Brain microvascular endothelial cell (primary cell): ENCODE measurements around the gene GCSAM.

Experiments used
- DNase-seq: peaks from one replicate; pipeline ENCODE4 v3.0.0-alpha.2; 2020
- H3K27ac ChIP-seq: fragments of 250-450 bp; sonication (Bioruptor Pico); 2 replicates; pipeline ENCODE4 v1.5.1; 2020; ENCODE audit warnings: mild to moderate bottlenecking, moderate library complexity
- H3K27me3 ChIP-seq: fragments of 250-450 bp; sonication (Bioruptor Pico); replicated peaks from 2 replicates; pipeline ENCODE4 v1.5.1; 2020; ENCODE audit warnings: mild to moderate bottlenecking
- H3K36me3 ChIP-seq: fragments of 250-450 bp; sonication (Bioruptor Pico); replicated peaks from 2 replicates; pipeline ENCODE4 v1.5.1; 2020; ENCODE audit warnings: mild to moderate bottlenecking
- H3K4me3 ChIP-seq: 2 replicates; pipeline ENCODE4 v1.5.1; 2011; ENCODE audit warnings: low read depth, mild to moderate bottlenecking, control low read depth, low read length, moderate library complexity
- in situ Hi-C: cut with HindIII; loops from 2 replicates; pipeline ENCODE4 v1.10.0; 2017; ENCODE audit warnings: low sequenced_read_pairs, low pct_ligation_motif_present
- TF ChIP-seq, protein P1 (sequence below): IDR thresholded peaks from 2 replicates; pipeline ENCODE4 v1.5.1; 2011; ENCODE audit warnings: low read depth, mild to moderate bottlenecking, moderate library complexity, low read length, control low read depth, inconsistent platforms; ENCODE audit errors: missing control alignments

GCSAM gene

DNA sequence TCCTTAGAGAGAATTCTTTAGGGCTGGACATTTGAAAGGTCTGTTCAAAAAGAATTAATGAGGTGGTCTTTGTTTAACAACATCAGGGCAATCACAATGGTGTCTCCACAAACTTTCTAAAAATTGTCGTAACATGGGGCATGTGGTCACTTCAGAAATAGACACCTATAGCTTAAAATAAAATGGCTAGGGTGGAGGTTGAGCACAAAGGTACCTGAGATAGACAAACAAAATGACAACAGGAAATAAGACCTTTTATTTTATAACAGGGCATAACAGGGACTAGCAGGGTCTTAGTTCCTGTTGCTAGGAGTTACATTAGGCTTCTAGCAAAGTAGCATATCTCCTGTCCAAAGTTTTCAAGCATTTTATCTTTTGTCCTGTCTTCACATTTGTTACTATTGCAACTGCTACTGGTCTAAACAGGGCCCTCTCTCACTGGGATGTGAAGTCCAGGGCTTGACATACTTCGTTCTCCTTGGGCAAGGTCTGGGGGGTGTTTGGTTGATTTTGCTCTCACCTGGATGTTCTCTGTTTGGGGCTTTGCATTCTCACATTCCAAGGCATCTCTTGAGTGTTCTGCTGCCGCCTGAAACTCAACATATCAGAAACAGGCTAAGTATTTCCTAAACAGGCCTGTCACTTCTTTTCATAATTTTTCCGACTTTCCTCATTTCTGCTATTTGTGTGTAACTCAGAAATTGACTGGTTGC is 3.0 kb downstream of the GCSAM start:
- Histone ChIP-seq H3K27me3 (no peaks in the 10 kb centered on the region), H3K27ac (no peak overlapping the region), H3K36me3 (no peaks in the 10 kb centered on the region), H3K4me3 (no peak overlapping the region)
- in situ Hi-C loops = no loop called here
- no peak for DNase-seq
- TF ChIP-seq, protein P1, sequence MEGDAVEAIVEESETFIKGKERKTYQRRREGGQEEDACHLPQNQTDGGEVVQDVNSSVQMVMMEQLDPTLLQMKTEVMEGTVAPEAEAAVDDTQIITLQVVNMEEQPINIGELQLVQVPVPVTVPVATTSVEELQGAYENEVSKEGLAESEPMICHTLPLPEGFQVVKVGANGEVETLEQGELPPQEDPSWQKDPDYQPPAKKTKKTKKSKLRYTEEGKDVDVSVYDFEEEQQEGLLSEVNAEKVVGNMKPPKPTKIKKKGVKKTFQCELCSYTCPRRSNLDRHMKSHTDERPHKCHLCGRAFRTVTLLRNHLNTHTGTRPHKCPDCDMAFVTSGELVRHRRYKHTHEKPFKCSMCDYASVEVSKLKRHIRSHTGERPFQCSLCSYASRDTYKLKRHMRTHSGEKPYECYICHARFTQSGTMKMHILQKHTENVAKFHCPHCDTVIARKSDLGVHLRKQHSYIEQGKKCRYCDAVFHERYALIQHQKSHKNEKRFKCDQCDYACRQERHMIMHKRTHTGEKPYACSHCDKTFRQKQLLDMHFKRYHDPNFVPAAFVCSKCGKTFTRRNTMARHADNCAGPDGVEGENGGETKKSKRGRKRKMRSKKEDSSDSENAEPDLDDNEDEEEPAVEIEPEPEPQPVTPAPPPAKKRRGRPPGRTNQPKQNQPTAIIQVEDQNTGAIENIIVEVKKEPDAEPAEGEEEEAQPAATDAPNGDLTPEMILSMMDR = no peak

DNA sequence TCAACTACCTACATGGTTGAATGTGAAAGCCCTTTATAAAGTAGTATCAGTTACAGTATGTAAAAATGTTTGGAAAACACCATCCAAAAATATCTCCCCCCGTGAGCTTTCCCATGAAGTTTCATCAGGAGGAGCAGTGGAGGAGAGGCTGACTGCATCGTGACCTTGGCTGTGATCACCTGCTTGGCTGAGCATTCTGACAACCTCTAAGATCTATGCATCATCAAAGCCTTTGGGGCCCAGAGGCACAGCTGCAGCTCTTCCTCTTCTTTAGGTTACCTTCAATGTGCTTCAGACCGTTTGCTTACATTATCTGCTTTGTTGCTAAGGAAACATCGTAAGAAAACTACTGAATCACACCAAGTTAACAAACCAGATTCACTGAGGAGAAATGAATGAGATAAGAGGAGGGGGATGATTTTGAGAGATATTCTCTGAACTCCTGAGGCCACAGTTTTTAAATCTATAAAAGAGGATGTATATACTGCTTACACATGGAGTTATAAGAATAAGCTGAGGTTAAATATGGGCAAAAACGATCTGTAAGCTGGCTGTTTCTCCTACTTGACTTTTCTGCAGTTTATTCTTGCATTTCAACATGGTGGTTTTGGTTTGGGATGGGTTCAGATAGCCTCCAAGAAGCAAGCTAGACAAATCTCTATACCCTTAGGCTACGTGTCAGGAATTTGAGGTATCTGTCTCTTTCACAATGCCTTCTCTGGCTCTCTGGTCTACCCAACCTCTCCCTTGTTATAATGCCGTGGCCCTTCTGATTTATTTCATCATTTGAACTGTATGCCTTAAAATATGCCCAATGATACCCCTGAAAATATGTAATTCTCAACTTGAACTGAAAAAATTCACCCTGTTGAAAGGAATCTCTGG is 4.0 kb downstream of the GCSAM start:
- Histone ChIP-seq H3K36me3 (no peaks in the 10 kb centered on the region), H3K27ac (no peak overlapping the region), H3K27me3 (no peaks in the 10 kb centered on the region), H3K4me3 (no peak overlapping the region)
- in situ Hi-C loops = no loop called here
- DNase-seq = no peak
- TF ChIP-seq, protein P1 = no peak

DNA sequence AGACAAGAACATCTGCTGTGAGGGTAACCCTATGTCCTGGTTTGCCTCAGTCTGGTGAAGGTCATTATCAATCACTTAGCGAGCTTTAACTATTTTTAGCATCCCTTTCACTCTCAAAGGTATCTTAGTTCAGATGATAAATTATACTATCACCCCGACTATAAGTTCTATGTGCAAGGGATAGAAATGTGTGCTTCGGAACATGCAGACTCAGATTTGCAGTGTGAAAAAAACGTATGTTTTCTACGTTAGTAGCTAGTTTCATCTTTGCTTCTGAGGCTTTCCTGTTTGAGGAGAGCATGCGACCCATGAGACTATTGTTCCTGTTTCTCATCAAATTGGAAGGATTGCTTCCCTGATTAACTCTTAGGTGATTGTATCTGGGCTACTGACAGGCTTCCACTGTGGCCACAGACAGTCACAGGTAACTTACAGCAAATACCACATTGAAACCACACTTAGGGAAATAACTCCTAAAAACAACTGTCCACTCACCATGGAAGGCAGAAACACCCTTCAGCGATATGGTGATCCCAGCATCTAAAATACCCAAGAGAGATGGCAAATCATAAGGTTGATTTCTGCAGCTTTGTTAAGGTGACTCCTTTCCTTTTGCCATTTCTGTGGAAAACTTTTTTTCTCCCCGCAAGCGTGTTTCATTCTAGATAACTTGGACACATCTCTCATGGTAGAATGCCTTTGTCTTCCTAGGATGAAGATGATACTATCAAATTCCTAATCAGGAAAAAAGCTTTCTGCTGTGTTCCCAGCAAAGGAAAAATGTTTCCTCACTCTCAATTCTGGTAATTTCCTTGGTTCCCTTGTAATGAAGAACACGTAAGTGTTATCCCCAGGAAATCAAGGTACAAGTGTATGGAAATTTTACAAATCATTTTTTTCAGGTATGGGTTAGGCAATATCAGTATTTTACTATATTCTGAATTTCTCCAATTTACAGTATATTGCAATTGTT is 5.2 kb downstream of the GCSAM start:
- no peak for DNase-seq
- Histone ChIP-seq H3K4me3 (no peak overlapping the region), H3K27me3 (no peaks in the 10 kb centered on the region), H3K36me3 (no peaks in the 10 kb centered on the region), H3K27ac (no peak overlapping the region)
- TF ChIP-seq, protein P1 = no peak
- in situ Hi-C loops = no loop called here

DNA sequence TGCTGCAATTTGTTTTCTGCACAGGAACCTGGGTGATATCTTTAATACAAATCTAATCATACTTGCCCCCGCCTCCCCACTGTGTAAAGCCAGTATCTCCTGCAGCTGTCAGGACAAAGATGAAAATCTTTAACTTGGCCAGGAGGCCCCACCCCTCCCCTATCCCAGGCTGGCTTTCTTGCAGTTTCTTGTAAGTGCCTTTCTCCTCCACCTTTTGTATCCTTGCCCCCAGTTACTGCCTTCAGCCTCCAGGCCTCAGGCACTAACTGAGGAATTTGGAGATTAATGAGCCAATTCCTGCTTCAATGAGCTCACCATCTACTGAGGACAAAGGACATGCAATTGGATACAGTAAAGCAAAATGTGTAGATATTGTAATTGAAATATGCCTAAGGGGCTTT is 6.5 kb downstream of the GCSAM start:
- Histone ChIP-seq H3K27me3 (no peaks in the 10 kb centered on the region), H3K27ac (no peak overlapping the region), H3K36me3 (no peaks in the 10 kb centered on the region), H3K4me3 (no peak overlapping the region)
- TF ChIP-seq, protein P1 = no peak
- in situ Hi-C loops = no loop called here
- DNase-seq = no peak

DNA sequence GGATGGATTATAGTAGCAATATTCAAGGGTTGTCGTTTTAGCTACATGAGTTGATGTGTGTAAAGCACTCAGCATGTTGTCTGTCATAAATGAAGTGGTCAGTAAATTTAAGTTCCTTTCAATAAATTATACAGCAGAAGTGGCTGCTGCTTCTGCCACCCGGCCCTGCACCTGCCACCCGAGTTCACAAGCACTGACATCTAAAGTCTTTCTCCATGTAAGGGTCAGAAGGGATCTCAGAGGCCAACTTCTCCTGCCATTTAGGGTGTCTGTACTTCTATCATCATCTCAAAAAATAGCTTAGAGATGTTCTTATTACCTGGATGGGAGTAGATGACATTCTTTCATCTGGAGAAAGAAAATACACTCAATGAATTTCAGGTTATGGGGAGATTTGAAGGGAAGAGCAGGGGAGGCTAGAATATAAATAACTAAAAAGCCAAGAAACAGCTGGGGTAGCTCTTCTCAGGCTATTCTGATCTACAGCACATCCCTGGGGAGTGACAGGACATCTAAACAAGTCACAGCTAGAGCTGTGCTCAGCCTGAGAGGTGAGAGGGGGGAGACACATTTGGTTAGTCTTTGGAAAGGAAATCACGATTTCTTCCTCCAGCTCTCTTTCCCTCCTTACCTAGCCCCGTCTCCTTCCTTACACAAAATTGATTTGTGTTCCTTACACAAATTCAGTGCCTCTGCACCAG is 8.0 kb downstream of the GCSAM start:
- Histone ChIP-seq H3K4me3 (no peak overlapping the region), H3K27ac (no peak overlapping the region), H3K36me3 (no peaks in the 10 kb centered on the region), H3K27me3 (no peaks in the 10 kb centered on the region)
- DNase-seq = no peak
- in situ Hi-C loops = no loop called here
- TF ChIP-seq, protein P1 = no peak
